Fibroblast of lung (primary cell): ENCODE results near the gene MACROD2.

Experiments used
- CTCF ChIP-seq, 2 donors: IDR thresholded peaks in 1 of 2; conservative IDR thresholded peaks in 1 of 2; 1 replicate in 1 of 2; 2 replicates in 1 of 2; pipeline ENCODE4 v1.5.1; 2011 to 2012; ENCODE audit warnings: low read length in 2 of 2, control low read depth in 1 of 2, inconsistent platforms in 1 of 2, low read depth in 1 of 2, mild to moderate bottlenecking in 1 of 2
- EZH2 ChIP-seq: IDR thresholded peaks from 2 replicates; pipeline ENCODE4 v1.5.1; 2012; ENCODE audit warnings: low read length, control low read depth, mild to moderate bottlenecking; ENCODE audit errors: missing control alignments

GRCh38 chr20:15613530-15613929 is 1618.2 kb downstream of the MACROD2 start:
- TF ChIP-seq CTCF (conservative IDR thresholded peaks at IDR 0.05 in 1 of 2, IDR thresholded peaks at IDR 0.05 in 1 of 2; ENCODE audit: low read depth in 1 of 2, low read length in 2 of 2) (no peak), EZH2 (no peak)
